ENCODE results near the gene FAM25C. TPM values are rescaled to one million over a fixed set of nuclear protein-coding genes. Genes with fewer than 3 reads are reported as not detected.
"Not testable (repeated sequence)": the region's sequence is repeated elsewhere in the genome, so short reads cannot be mapped to it uniquely, and the experiment has no call there.

The FAM25C gene
- total RNA-seq, 1 experiment from 2014 or later = not detected

- CTCF ChIA-PET; H3K4me1 ChIP-seq (ENCODE audit: insufficient read depth, low read length, poor library complexity, severe bottlenecking); DNase-seq (ENCODE audit: low spot score); H3K4me3 ChIP-seq (ENCODE audit: low read depth, low read length, poor library complexity, severe bottlenecking); BruUV-seq (replicated peaks); H3K27ac ChIP-seq (ENCODE audit: low read depth, low read length, poor library complexity, severe bottlenecking); H3K36me3 ChIP-seq (ENCODE audit: insufficient read depth, low read length, poor library complexity, severe bottlenecking); H3K9me3 ChIP-seq (ENCODE audit: low read depth, low read length, poor library complexity, severe bottlenecking); H3K27me3 ChIP-seq (replicated peaks; ENCODE audit: insufficient read depth, low read depth, low read length, poor library complexity); POLR2A ChIA-PET (ENCODE audit: low non-redundant PET); intact Hi-C loops (cut with micrococcal nuclease; ENCODE audit: unreplicated experiment): not testable (repeated sequence)
Measured at GRCh38 chr10:47989542-47989950, 10.0 kb downstream of the FAM25C start.

DNA sequence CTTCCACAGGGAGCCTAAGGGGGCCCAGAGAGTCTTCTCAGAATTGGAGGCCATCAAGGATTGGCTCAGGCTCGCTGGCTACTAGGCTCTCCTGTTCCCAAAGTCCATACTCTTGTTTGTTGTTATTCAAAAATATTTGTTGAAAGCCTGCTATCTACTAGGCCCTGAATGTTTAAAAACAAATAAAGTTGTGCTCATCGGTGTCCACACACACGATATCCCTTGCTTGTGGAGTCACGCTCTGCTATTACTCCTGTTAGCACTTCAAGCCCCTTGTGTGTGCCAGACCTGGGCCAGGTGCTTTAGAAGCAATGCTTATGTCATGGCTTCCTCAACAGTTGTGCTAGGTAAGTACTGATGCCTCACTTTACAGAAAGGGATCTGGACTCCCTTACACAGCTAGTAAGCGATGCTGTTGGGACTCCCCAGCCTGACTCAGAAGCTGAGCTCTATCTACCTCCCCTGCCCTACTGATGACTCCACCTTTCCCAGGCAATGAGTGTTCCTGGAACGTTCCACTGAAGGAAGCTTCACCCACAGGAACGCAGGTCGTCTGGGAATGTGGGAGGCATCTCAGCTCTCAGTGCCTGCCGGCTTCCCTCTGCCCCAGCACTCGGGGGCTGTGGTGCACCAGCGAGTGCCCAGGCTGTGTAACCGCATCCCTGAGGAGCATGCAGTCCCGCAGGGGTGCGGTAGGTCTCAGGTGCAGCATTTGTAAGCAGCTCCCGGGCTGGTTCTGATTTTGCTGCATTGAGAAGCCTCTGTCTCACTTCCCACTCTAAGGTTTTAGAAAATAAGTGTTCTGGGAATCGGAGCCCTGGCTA lies 10.7 kb downstream of the FAM25C start:
- H3K4me1 ChIP-seq (ENCODE audit: insufficient read depth, low read length, poor library complexity, severe bottlenecking); H3K36me3 ChIP-seq (ENCODE audit: insufficient read depth, low read length, poor library complexity, severe bottlenecking); H3K9me3 ChIP-seq (ENCODE audit: low read depth, low read length, poor library complexity, severe bottlenecking); H3K4me3 ChIP-seq (ENCODE audit: low read depth, low read length, poor library complexity, severe bottlenecking); BruUV-seq (replicated peaks); H3K27ac ChIP-seq (ENCODE audit: low read depth, low read length, poor library complexity, severe bottlenecking); CTCF ChIA-PET; H3K27me3 ChIP-seq (replicated peaks; ENCODE audit: insufficient read depth, low read depth, low read length, poor library complexity); intact Hi-C loops (cut with micrococcal nuclease; ENCODE audit: unreplicated experiment); POLR2A ChIA-PET (ENCODE audit: low non-redundant PET); DNase-seq (ENCODE audit: low spot score): not testable (repeated sequence)

DNA sequence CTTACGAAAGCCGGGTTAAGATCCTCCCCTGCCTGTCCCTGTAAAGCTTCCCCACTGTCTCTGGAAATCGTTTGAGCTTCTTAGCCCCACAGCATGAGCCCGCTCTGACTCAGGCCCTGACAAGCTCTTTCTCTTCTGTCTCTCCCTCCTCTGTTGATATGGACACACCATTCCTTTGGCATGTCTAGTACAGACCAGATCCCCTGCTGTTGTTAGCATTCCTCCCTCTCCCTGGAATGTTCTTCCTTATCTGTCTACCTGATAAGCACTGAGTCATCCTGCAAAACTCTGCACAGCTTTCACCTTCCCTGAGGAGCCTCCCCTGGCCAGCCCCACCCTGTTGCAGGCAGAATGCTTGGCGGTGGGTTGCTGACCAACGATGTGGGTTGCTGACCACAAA lies 11.6 kb downstream of the FAM25C start:
- DNase-seq (ENCODE audit: low spot score); H3K9me3 ChIP-seq (ENCODE audit: low read depth, low read length, poor library complexity, severe bottlenecking); intact Hi-C loops (cut with micrococcal nuclease; ENCODE audit: unreplicated experiment); H3K27me3 ChIP-seq (replicated peaks; ENCODE audit: insufficient read depth, low read depth, low read length, poor library complexity); H3K4me3 ChIP-seq (ENCODE audit: low read depth, low read length, poor library complexity, severe bottlenecking); H3K27ac ChIP-seq (ENCODE audit: low read depth, low read length, poor library complexity, severe bottlenecking); H3K36me3 ChIP-seq (ENCODE audit: insufficient read depth, low read length, poor library complexity, severe bottlenecking); POLR2A ChIA-PET (ENCODE audit: low non-redundant PET); H3K4me1 ChIP-seq (ENCODE audit: insufficient read depth, low read length, poor library complexity, severe bottlenecking); CTCF ChIA-PET; BruUV-seq (replicated peaks): not testable (repeated sequence)

DNA sequence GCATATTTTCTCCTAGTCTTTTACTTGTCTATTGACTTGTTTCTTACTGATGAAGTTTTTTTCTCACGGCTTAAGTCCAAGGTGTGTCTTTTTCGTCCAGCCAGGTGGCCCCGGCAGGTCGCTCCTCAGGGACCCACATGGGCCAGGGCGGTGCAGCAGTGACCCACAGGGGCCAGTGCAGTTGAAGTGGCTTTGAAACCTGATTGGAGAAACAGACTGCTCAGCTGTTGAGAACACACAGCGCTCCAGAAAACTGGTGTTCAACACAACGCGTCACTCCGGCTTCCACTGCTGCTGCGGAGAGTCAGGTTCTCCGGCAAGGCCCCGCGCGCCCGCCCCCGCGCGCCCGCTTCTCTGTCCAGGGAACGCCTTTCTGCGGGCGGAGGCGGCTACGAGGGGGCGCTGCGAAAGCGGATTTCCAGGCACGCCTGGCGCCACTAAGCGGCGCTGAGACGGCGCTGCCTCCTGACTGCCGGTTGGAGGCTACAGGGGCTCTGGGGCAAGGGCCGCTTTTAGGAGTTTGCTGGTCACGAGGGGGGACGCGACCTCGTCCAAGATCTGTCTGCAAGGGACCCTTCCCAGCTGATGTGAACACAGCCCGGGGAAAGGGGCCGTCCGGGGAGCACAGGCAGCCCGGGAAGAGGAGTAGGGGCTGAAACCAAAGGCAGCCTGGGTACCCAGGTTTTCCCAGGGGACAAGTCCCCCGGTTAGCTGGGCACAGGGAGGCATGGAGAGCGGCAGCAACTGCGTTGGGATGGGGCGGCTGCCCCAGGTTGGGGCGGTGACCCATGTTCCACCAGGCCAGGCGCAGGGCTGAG lies 13.0 kb downstream of the FAM25C start:
- H3K4me1 ChIP-seq (ENCODE audit: insufficient read depth, low read length, poor library complexity, severe bottlenecking); H3K4me3 ChIP-seq (ENCODE audit: low read depth, low read length, poor library complexity, severe bottlenecking); CTCF ChIA-PET; H3K9me3 ChIP-seq (ENCODE audit: low read depth, low read length, poor library complexity, severe bottlenecking); BruUV-seq (replicated peaks); H3K36me3 ChIP-seq (ENCODE audit: insufficient read depth, low read length, poor library complexity, severe bottlenecking); DNase-seq (ENCODE audit: low spot score); H3K27ac ChIP-seq (ENCODE audit: low read depth, low read length, poor library complexity, severe bottlenecking); H3K27me3 ChIP-seq (replicated peaks; ENCODE audit: insufficient read depth, low read depth, low read length, poor library complexity); POLR2A ChIA-PET (ENCODE audit: low non-redundant PET); intact Hi-C loops (cut with micrococcal nuclease; ENCODE audit: unreplicated experiment): not testable (repeated sequence)
- TF ChIP-seq CTCF (conservative IDR thresholded peaks at IDR 0.05; ENCODE audit: low read depth, low read length) = 0 out of 2 replicates have a peak, but pooled peaks have one; percentile 36

- H3K27me3 ChIP-seq (replicated peaks; ENCODE audit: insufficient read depth, low read depth, low read length, poor library complexity); POLR2A ChIA-PET (ENCODE audit: low non-redundant PET); H3K4me3 ChIP-seq (ENCODE audit: low read depth, low read length, poor library complexity, severe bottlenecking); H3K4me1 ChIP-seq (ENCODE audit: insufficient read depth, low read length, poor library complexity, severe bottlenecking); H3K36me3 ChIP-seq (ENCODE audit: insufficient read depth, low read length, poor library complexity, severe bottlenecking); CTCF ChIA-PET; DNase-seq (ENCODE audit: low spot score); BruUV-seq (replicated peaks); H3K27ac ChIP-seq (ENCODE audit: low read depth, low read length, poor library complexity, severe bottlenecking); intact Hi-C loops (cut with micrococcal nuclease; ENCODE audit: unreplicated experiment); H3K9me3 ChIP-seq (ENCODE audit: low read depth, low read length, poor library complexity, severe bottlenecking): not testable (repeated sequence)
Measured at GRCh38 chr10:47975409-47975808, 24.2 kb downstream of the FAM25C start.

DNA sequence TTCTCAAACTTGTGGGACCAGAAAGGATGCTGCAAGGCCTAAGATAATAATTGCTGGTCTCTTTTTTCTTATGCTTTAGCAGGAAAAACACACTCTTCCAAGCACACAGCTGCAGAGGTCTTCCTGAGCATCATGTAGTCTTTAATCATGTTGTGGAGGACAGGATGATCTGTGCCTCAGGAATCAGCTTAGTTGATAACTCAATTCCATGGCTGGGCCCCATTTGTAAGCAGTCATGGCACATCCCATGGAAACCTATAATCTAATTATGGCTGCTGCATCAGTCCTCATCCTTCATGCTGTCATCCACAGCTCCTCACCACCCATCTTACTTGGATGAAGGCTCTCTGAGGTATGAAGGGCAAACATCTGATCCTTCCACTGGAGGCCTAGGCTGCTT lies 26.5 kb downstream of the FAM25C start:
- BruUV-seq (replicated peaks); CTCF ChIA-PET; H3K36me3 ChIP-seq (ENCODE audit: insufficient read depth, low read length, poor library complexity, severe bottlenecking); intact Hi-C loops (cut with micrococcal nuclease; ENCODE audit: unreplicated experiment); H3K27me3 ChIP-seq (replicated peaks; ENCODE audit: insufficient read depth, low read depth, low read length, poor library complexity); H3K27ac ChIP-seq (ENCODE audit: low read depth, low read length, poor library complexity, severe bottlenecking); H3K9me3 ChIP-seq (ENCODE audit: low read depth, low read length, poor library complexity, severe bottlenecking); POLR2A ChIA-PET (ENCODE audit: low non-redundant PET); H3K4me1 ChIP-seq (ENCODE audit: insufficient read depth, low read length, poor library complexity, severe bottlenecking); DNase-seq (ENCODE audit: low spot score); H3K4me3 ChIP-seq (ENCODE audit: low read depth, low read length, poor library complexity, severe bottlenecking): not testable (repeated sequence)

GRCh38 chr10:47972077-47972476 lies 27.5 kb downstream of the FAM25C start:
- H3K27me3 ChIP-seq (replicated peaks; ENCODE audit: insufficient read depth, low read depth, low read length, poor library complexity); H3K36me3 ChIP-seq (ENCODE audit: insufficient read depth, low read length, poor library complexity, severe bottlenecking); H3K4me1 ChIP-seq (ENCODE audit: insufficient read depth, low read length, poor library complexity, severe bottlenecking); H3K9me3 ChIP-seq (ENCODE audit: low read depth, low read length, poor library complexity, severe bottlenecking); CTCF ChIA-PET; BruUV-seq (replicated peaks); intact Hi-C loops (cut with micrococcal nuclease; ENCODE audit: unreplicated experiment); H3K4me3 ChIP-seq (ENCODE audit: low read depth, low read length, poor library complexity, severe bottlenecking); POLR2A ChIA-PET (ENCODE audit: low non-redundant PET); H3K27ac ChIP-seq (ENCODE audit: low read depth, low read length, poor library complexity, severe bottlenecking); DNase-seq (ENCODE audit: low spot score): not testable (repeated sequence)

All from A673 (cell line).